Activated naive CD4-positive, alpha-beta T cell treated with anti-CD3 and anti-CD28 coated beads for 36 hours (primary cell): ENCODE data around the gene SLC7A14. TPM values are rescaled to one million over a fixed set of nuclear protein-coding genes. Genes with fewer than 3 reads are reported as not detected.
A peak's percentile ranks its signal among the peaks of the same experiment; 100 is the strongest.
"Not testable (repeated sequence)": the region's sequence is repeated elsewhere in the genome, so short reads cannot be mapped to it uniquely, and the experiment has no call there.

Source experiments
- CTCF ChIA-PET: fragments of 350-600 bp; sonication (Branson Sonifier 250); formaldehyde crosslinking; loops from one replicate; lab custom pipeline; 2021; ENCODE audit warnings: antibody characterized with exemption; lab: Charles Lee
- DNase-seq: peaks from one replicate; pipeline ENCODE4 v3.0.0-alpha.2; 2020
- H3K27ac Mint-ChIP-seq: one replicate; pipeline ENCODE4 v1.8.0; 2021; ENCODE audit warnings: mild to moderate bottlenecking, mixed read lengths
- H3K27me3 Mint-ChIP-seq: one replicate; pipeline ENCODE4 v1.8.0; 2021; ENCODE audit warnings: low read depth, mixed read lengths
- H3K36me3 Mint-ChIP-seq: one replicate; pipeline ENCODE4 v1.8.0; 2021; ENCODE audit warnings: low read depth, mixed read lengths
- H3K4me1 Mint-ChIP-seq: one replicate; pipeline ENCODE4 v1.8.0; 2021; ENCODE audit warnings: low read depth, mixed read lengths
- H3K4me3 Mint-ChIP-seq: one replicate; pipeline ENCODE4 v1.8.0; 2021; ENCODE audit warnings: mild to moderate bottlenecking, moderate library complexity, mixed read lengths
- H3K9me3 Mint-ChIP-seq: one replicate; pipeline ENCODE4 v1.8.0; 2021; ENCODE audit warnings: mixed read lengths
- intact Hi-C: fragments of 100-400 bp; cut with micrococcal nuclease; formaldehyde crosslinking; loops from one replicate; pipeline ENCODE4 v1.15.1; 2023
- total RNA-seq, 2 experiments: library from RNA; stranded (reverse); gene quantifications; one replicate each; pipeline ENCODE4 v1.2.3, GENCODE V29; 2021

Gene SLC7A14
- total RNA-seq, 2 experiments from 2014 or later: not detected

- H3K27me3 Mint-ChIP-seq: peaks cover 51% of the 10 kb centered on the region
- H3K4me3 Mint-ChIP-seq: no peak overlapping the region
- H3K36me3 Mint-ChIP-seq: no peaks in the 10 kb centered on the region
- H3K27ac Mint-ChIP-seq: no peak overlapping the region
- peaks cover 1% of the 10 kb centered on the region for H3K4me1 Mint-ChIP-seq
- intact Hi-C loops: no loop called here
- no peaks in the 10 kb centered on the region for H3K9me3 Mint-ChIP-seq
- DNase-seq: no peak
- CTCF ChIA-PET: interaction anchor here (0.8 to 0.9 kb wide), 3 partner anchors 31 to 226 kb away, joined by 3 to 4 read pairs (median 3); no protein-coding TSS in a partner anchor
Measured at GRCh38 chr3:170585008-170585936, 603 bp downstream of the SLC7A14 start.

GRCh38 chr3:170584585-170585007 lies 1.3 kb downstream of the SLC7A14 start:
- DNase-seq: peak; percentile 73
- Mint-ChIP-seq H3K27me3 (peaks cover 57% of the 10 kb centered on the region), H3K9me3 (no peaks in the 10 kb centered on the region), H3K36me3 (no peaks in the 10 kb centered on the region), H3K4me1 (peaks cover 1% of the 10 kb centered on the region), H3K4me3 (no peak overlapping the region), H3K27ac (no peak overlapping the region)
- intact Hi-C loops: no loop called here
- CTCF ChIA-PET: interaction anchor here (0.8 to 0.9 kb wide), 3 partner anchors 30 to 227 kb away, joined by 3 to 4 read pairs (median 3); no protein-coding TSS in a partner anchor

GRCh38 chr3:170579646-170580045 lies 6.2 kb downstream of the SLC7A14 start:
- intact Hi-C loops: no loop called here
- CTCF ChIA-PET: no interaction called here
- Mint-ChIP-seq H3K4me1 (peaks cover 1% of the 10 kb centered on the region), H3K4me3 (no peak overlapping the region), H3K27me3 (peaks cover 51% of the 10 kb centered on the region), H3K9me3 (no peaks in the 10 kb centered on the region), H3K27ac (no peak overlapping the region), H3K36me3 (no peaks in the 10 kb centered on the region)
- DNase-seq: no peak

DNA sequence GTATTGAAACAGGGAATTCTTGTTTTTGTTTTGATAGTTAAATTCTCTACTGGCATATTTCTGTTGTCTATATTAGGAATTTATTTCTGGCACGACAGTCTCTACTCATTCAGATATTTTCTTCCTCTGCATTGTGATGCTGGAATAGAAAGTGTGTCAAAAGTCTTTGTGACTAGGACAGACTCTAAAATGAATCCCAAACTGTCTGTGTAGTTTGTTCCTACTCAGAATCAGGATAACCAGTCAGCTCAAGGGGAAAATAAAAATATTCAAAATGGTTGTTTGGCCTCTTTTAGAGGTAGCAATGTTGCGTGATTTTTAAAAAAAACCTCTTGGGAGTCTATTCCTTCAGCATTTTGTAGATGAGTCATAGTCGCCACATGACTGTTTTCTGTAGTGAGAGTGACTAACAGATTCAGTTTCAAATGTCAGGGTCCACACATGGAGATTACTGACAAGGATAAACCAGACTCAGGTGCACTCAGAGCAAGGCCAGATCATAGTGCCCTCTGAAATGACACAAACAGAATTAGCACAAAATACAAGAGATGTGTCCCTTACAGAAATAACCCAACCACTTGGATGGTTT lies 13.1 kb downstream of the SLC7A14 start:
- H3K4me3 Mint-ChIP-seq: no peak overlapping the region
- CTCF ChIA-PET: no interaction called here
- H3K4me1 Mint-ChIP-seq: peaks cover 11% of the 10 kb centered on the region
- no peak overlapping the region for H3K27ac Mint-ChIP-seq
- intact Hi-C loops: loop anchor here (2.0 to 5.0 kb wide), 3 partner anchors 120 to 814 kb away; no protein-coding TSS in a partner anchor
- H3K27me3 Mint-ChIP-seq: peaks cover 29% of the 10 kb centered on the region
- peaks cover 2% of the 10 kb centered on the region for H3K9me3 Mint-ChIP-seq
- no peaks in the 10 kb centered on the region for H3K36me3 Mint-ChIP-seq
- DNase-seq: peak; percentile 48

DNA sequence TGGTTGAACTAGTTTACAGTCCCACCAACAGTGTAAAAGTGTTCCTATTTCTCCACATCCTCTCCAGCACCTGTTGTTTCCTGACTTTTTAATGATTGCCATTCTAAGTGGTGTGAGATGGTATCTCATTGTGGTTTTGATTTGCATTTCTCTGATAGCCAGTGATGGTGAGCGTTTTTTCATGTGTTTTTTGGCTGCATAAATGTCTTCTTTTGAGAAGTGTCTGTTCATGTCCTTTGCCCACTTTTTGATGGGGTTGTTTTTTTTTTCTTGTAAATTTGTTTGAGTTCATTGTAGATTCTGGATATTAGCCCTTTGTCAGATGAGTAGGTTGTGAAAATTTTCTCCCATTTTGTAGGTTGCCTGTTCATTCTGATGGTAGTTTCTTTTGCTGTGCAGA lies 18.3 kb downstream of the SLC7A14 start:
- H3K4me3 Mint-ChIP-seq, H3K9me3 Mint-ChIP-seq, CTCF ChIA-PET, H3K27me3 Mint-ChIP-seq, DNase-seq, intact Hi-C loops, H3K27ac Mint-ChIP-seq, H3K36me3 Mint-ChIP-seq: not testable (repeated sequence)
- H3K4me1 Mint-ChIP-seq: peaks cover 10% of the 10 kb centered on the region

DNA sequence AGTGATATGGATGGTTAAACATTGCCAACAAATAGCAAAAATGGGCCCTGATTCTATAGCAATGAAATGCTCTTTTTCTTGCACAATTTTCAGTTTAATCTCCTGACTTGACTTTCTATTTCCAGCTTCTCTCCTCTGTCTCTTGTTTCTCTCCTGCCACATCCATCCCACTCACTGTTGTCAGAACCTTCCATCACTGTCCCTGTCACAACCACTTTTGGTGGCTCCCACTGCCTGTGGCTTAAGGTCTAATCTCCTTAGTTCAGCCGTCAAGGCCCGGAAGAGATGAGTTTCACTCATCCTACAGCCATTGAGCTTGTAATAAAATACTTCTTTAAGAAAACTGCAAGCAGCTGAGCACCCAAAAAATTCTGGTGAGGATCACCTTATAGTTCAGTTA lies 19.5 kb downstream of the SLC7A14 start:
- peaks cover 9% of the 10 kb centered on the region for H3K27me3 Mint-ChIP-seq
- no peaks in the 10 kb centered on the region for H3K36me3 Mint-ChIP-seq
- H3K9me3 Mint-ChIP-seq: peaks cover 2% of the 10 kb centered on the region
- intact Hi-C loops: no loop called here
- no peak for DNase-seq
- H3K4me3 Mint-ChIP-seq: no peak overlapping the region
- H3K4me1 Mint-ChIP-seq: peaks cover 8% of the 10 kb centered on the region
- CTCF ChIA-PET: no interaction called here
- no peak overlapping the region for H3K27ac Mint-ChIP-seq

DNA sequence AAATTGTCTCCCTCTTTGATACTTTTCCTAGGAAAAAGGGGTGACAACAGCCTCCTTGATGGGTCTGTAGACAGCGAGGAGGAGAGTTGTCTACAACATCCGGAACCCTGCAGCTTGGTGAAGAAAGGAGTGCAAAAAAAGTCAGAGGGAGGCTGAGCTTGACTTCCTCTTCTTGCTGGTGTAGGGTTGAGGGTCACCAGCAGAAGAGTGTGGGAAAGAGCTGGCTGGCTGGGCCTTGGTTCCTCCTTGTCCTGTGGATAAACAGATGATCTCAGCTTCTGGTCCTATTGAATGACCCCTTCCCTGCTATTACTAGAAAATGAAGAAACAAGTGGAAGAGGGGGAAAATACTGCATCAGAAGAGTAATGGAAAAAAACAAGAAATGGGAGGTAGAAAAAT lies 20.4 kb downstream of the SLC7A14 start:
- CTCF ChIA-PET: no interaction called here
- H3K27ac Mint-ChIP-seq: no peak overlapping the region
- H3K4me3 Mint-ChIP-seq: no peak overlapping the region

GRCh38 chr3:170564664-170565063 lies 21.2 kb downstream of the SLC7A14 start:
- peaks cover 8% of the 10 kb centered on the region for H3K4me1 Mint-ChIP-seq
- no peak overlapping the region for H3K4me3 Mint-ChIP-seq
- CTCF ChIA-PET: interaction anchor here (0.6 kb wide), 1 partner anchor 588 kb away, joined by 3 read pairs; no protein-coding TSS in a partner anchor
- intact Hi-C loops: no loop called here
- H3K27me3 Mint-ChIP-seq: peaks cover 9% of the 10 kb centered on the region
- DNase-seq: no peak
- no peak overlapping the region for H3K27ac Mint-ChIP-seq
- no peaks in the 10 kb centered on the region for H3K36me3 Mint-ChIP-seq
- H3K9me3 Mint-ChIP-seq: peaks cover 2% of the 10 kb centered on the region

More for the DNA sequence above, 20.4 kb downstream of the SLC7A14 start:
- DNase-seq: no peak
- H3K4me1 Mint-ChIP-seq: peaks cover 8% of the 10 kb centered on the region
- peaks cover 2% of the 10 kb centered on the region for H3K9me3 Mint-ChIP-seq
- H3K27me3 Mint-ChIP-seq: peaks cover 7% of the 10 kb centered on the region
- intact Hi-C loops: no loop called here
- H3K36me3 Mint-ChIP-seq: no peaks in the 10 kb centered on the region

- Mint-ChIP-seq H3K4me1 (peaks cover 8% of the 10 kb centered on the region), H3K4me3 (no peak overlapping the region), H3K36me3 (no peaks in the 10 kb centered on the region), H3K27me3 (peaks cover 8% of the 10 kb centered on the region), H3K27ac (no peak overlapping the region), H3K9me3 (peaks cover 2% of the 10 kb centered on the region)
- no peak for DNase-seq
- intact Hi-C loops: no loop called here
- CTCF ChIA-PET: interaction anchor here (0.6 kb wide), 1 partner anchor 239 kb away, joined by 3 read pairs; no protein-coding TSS in a partner anchor
Measured at GRCh38 chr3:170563712-170564423, 22.0 kb downstream of the SLC7A14 start.

DNA sequence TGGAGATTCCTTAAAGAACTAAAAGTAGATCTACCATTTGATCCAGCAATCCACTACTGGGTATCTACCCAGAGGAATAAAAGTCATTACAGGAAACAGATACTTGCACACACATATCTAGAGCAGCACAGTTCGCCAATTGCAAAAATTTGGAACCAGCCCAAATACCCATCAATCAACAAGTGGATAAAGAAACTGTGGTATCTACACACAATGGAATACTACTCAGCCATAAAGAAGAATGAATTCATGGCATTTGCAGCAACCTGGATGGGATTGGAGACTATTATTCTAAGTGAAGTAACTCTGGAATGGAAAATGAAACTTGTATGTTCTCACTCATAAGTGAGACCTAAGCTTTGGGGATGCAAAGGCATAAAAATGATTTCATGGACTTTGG lies 23.8 kb downstream of the SLC7A14 start:
- CTCF ChIA-PET: no interaction called here
- DNase-seq: no peak
- intact Hi-C loops: no loop called here
- no peak overlapping the region for H3K27ac Mint-ChIP-seq
- H3K36me3 Mint-ChIP-seq: no peaks in the 10 kb centered on the region
- no peak overlapping the region for H3K4me3 Mint-ChIP-seq
- H3K9me3 Mint-ChIP-seq: no peaks in the 10 kb centered on the region
- peaks cover 8% of the 10 kb centered on the region for H3K4me1 Mint-ChIP-seq
- H3K27me3 Mint-ChIP-seq: peaks cover 10% of the 10 kb centered on the region

DNA sequence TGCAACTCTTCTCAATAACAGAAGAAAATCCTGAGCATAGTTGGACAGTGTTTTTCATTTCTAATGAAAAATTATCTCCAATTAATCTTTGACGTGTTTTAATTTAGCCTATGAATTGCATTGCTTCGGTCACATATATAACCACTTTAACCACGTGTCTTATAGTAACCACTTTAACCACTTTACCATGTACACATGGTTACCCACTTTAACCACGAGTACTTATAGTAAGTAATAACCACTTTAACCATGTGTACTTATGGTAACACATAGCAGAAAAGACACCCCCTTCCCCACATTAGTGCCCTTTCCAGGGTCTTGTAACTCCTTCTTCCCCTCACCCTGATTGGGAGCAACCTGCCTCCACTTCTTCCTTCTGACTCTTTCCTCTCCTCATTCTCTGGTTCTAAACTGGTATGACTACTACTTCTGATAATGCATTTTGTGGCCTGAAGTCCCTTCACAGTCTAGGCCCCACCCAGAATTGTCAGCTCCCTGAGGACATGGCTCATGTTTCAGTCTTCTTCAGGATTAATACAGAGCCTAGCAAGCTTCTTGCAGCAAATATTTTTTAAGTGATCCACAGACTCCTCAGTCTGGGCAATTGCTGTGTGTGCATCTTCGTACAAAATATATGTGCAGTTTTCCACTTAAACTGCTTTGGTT lies 25.0 kb downstream of the SLC7A14 start:
- H3K27ac Mint-ChIP-seq: no peak overlapping the region
- no peak for DNase-seq
- H3K9me3 Mint-ChIP-seq: no peaks in the 10 kb centered on the region
- H3K4me3 Mint-ChIP-seq: no peak overlapping the region
- H3K4me1 Mint-ChIP-seq: peaks cover 8% of the 10 kb centered on the region
- H3K27me3 Mint-ChIP-seq: peaks cover 10% of the 10 kb centered on the region
- CTCF ChIA-PET: no interaction called here
- intact Hi-C loops: no loop called here
- H3K36me3 Mint-ChIP-seq: no peaks in the 10 kb centered on the region

DNA sequence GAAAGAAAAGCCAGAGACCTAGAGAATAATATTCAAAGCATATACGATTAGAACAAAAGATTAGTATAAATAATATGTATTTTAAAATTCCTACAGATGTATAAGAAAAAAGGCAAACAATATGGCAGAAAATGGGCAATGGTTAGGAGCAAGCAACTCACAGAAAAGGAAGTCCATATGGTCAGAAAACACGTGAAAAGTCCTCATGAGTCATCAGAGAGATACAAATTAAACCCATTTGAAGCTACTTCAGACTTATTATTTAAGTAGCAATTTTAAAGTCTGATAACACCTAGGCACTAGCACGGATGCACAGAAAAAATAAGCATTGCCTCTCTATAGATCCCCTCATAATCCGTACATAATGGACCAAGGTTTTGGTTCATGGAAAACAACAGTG lies 25.6 kb downstream of the SLC7A14 start:
- H3K9me3 Mint-ChIP-seq: no peaks in the 10 kb centered on the region
- peaks cover 8% of the 10 kb centered on the region for H3K4me1 Mint-ChIP-seq
- H3K27me3 Mint-ChIP-seq: peaks cover 10% of the 10 kb centered on the region
- intact Hi-C loops: no loop called here
- no peaks in the 10 kb centered on the region for H3K36me3 Mint-ChIP-seq
- no peak overlapping the region for H3K27ac Mint-ChIP-seq
- H3K4me3 Mint-ChIP-seq: no peak overlapping the region
- CTCF ChIA-PET: no interaction called here
- DNase-seq: no peak
